Suppressor macrophage treated with lipopolysaccharide for 4 hours (primary cell): ENCODE results near the gene VSIG1.

Experiments used
- DNase-seq: peaks from one replicate; pipeline ENCODE4 v3.0.0-alpha.2; 2020

Gene VSIG1

DNA sequence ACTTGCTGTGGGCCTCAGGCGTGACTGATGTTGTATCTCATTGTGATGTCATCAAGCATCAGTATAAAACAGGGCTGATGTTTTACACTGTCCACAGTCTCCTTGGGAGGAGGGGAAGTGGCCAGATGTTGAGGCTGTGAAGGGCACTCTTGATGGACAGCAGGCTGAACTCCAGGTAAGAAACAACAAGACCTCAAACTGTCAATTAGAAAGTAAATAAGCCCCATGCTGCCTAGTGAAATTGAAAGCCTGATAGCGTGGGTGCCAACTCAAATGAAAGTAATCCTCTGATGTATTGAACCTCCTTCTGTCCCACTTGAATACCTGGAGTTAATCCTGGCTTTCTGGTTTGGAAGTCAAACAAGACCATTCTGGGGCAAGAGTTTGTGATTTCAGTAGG lies 19.7 kb downstream of the VSIG1 start:
- DNase-seq = no peak

DNA sequence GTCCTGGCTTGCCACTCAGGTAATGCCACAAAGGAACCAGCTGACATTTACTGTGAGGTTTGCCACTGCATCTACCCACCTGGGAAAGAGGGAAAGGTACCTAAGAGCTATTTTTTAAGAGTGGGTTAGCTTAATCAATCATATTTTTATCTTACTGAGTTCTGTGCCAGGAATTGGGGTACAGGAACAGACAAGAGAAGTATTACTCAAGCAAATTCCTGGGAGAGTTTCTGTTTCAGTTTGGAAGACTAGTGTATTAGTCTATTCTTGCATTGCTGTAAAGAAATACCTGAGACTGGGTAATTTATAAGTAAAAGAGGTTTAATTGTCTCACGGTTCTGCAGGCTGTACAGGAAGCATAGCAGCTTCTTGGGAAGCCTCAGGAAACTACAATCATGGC lies 23.3 kb downstream of the VSIG1 start:
- no peak for DNase-seq

DNA sequence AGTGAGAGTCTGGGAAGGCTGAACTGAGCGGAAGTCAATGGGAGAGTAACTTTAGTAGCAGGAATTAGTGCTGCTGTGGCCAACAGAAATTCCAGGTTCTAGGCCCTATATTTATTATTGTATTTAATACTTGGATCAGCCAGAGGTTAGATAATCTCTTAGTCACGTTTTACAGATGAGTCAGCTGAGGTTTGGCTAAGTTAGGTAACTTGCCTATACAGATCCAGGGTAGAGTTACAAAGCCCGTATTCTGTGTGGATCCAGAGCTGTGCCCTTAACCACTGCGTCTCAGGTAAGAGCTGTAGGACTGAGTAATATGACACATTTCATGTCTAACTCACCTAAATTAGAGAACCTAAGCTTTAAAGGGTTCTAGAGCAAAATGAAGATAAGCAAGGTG lies 26.0 kb downstream of the VSIG1 start:
- DNase-seq = no peak

DNA sequence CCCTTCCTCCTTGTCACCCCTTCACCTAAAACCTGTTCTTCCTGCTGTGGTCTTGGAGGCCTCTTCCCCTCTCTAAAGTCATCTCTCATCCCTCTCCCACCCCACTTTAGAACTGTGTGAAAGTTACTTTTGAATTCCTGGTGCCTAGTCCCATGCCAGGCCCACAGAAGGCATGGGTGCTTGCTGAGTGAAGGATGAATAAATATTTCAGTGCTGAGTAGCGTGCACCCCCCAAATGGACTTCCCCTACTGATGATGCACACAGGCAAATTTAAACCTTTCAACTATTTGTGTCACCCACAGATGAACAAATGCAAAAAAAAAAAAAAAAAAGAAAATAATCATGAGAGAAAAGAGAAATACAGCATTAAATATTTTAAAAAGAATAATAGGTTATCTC lies 26.7 kb downstream of the VSIG1 start:
- no peak for DNase-seq

DNA sequence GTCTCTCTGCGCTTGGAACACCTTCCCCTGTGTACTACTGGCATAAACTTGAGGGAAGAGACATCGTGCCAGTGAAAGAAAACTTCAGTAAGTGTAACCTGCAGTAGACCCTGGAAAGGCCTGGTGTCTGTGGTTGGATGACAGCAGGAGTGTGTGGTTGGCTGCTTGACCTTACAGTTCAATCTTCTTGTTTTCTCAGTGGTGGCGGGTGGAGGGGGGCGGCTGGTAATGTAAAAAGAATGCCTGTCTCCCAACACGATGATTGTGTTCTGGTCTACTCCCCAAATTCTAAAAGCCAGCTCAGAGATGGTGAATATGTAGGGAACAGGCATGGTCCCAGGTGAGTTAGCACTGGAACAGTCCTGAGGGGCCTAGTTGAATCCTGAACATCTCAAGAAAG lies 27.9 kb downstream of the VSIG1 start:
- no peak for DNase-seq

DNA sequence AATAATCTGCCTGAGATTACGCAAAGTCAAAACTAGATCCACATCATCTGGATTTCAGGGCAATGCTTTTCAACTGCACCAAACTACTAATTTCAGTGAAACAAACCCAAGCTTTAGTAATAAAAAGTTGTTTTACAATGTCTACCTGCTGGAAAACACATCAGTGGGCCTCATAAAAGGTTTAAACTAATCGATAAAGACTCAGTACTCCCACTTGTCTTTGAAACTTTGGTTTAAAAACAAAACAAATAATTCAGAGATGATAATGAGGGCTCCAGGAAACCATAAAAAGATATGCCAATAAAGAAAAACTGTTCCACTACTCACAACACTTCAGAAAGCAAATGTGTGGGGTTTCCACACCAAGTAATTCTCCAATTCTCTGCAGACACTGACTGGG lies 36.2 kb downstream of the VSIG1 start:
- no peak for DNase-seq

DNA sequence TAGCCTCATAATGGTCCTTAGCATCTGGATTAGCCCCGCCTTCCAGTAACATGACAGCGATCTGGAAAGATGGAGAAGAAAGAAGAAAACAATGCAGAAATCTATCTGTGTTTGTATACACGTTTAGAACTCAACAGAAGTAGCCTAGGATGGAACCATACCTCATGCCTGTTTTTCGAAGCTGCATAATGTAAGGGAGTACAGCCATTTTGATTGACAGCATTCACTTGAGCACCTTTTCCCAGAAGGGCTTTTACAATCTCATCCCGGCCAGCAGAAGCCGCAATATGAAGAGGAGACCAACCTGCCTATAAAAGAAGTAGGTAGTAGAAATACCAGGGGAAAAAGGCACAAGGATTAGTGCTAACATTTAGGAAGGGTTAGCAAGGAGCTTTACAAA lies 42.9 kb downstream of the VSIG1 start:
- DNase-seq = no peak

DNA sequence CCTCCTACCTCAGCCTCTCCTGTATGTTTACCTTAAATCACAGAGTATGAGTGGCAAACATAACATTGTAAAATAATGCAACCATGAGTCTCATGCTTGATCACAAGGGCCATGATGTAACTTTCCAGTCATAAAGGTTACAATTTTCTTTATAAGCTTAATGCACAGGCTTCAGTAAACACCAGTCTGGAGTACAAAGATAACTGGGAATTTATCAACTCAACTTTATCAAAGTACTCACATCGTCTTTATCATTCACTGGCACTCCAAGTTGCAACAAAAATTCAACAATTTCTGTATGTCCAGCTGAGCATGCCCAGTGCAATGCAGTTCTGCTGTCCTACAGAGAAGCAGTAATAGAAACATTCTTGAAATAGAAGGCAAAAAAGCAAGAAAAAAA lies 43.6 kb downstream of the VSIG1 start:
- DNase-seq = no peak

DNA sequence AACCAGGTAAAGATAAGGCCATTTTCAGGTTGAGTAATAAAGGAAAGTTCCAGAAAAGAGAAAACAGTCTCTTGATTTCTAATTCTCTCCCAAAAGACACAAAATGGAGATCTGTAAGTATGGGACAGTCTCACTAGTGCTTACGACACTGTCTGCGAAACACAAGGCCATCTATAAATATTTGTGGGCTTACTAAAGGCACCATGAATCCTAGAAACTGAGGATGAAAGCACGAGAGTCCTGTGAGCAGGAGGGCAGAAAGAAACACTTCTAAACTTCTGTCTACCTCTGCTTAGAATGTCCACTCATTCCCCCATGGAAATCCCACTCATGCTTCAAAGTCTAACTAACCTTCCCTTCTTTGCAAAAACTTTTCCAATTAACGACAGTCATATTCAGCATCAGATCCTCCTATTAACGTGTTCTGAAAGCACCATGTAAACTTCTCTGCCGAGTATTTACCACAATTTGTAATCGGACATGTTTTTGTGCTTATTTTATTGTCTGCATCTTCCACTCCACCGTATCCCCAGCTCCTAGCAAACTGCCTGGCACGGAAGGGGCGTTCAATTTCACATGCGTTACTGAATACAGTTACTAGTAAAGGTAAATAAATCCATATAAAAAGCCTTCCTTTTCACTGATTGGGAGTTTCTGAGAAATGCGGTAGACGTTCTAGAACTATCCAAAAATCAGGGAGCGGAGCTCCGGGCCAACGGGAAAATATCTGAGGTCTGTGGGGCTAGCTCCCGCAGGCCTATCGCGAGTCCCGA lies 45.8 kb downstream of the VSIG1 start:
- peak; percentile 4 for DNase-seq

DNA sequence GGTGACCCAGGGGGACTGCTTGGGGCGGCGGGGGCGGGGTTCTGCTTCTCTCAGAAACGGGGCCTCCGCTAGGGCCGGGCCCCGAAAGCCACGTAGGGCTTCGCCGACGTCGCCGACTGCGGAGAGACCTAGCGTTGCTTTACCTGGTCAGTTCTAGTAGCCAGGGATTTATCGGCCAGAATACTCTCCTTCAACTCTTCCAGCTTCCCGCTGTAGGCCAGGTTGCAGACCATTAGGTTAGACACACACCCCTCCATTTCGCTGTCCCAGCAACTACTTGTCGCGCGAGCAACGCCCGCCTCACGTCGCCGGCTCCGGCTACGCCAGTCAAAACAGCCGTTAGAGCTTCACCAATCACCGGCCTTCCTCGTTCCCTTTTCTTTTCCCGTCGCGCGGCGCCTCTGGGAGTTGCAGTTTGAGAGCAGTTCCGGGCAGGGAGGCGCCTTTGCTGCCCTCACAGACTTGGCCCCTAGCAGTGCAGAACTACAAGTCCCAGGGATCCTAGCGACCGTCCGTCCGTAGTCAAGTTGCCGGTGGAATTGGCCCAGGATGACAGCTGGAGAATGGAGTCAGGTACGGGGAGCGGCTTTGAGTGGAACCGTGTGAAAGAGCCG lies 46.5 kb downstream of the VSIG1 start, which contains the start of the genes ATG4A and PSMD10:
ATG4A (plus strand) TSS at position 515 of the 614 bp plus-strand sequence; CDS start at position 564, 49 bp downstream.
PSMD10 (minus strand) TSS at position 279 of the 614 bp plus-strand sequence; CDS start at position 257, 22 bp downstream.
- DNase-seq = peak; percentile 93

DNA sequence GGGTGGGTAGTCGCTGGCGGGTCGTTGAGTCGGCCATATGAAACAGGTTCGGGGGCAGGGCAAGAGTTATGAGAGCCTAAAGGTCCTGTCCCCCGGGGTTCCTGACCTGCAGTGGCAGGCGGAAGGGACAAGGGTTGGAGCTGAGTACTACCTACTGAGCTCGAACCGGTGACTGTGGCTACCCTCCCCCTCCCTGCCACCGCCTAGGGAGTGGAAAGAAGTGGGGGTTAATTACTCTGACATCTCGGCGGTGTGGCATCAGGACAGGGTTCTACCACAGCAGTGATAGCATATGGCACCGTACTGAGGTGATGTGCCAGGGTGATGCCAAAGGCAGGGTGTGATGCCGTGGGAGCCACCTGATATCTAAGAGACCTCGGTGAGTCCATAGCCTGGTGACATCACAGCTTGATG lies 47.0 kb downstream of the VSIG1 start:
- no peak for DNase-seq

DNA sequence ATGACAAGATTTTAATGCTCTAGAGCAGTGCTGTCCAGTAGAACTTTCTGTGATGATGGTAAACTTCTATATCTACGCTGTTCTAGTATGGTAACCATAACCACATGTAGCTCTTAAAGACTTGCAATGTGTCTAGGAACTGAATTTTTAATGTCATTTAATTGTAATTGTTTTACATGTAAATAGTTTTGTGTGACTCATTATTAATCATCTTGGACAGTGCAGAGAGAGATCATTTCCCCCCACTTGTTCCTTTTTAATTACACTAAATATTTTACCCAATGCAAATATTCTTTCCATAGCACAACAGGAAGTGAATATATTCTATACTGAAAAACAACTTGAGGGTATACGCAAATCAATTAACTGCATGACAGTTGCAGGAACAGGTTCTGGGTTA lies 52.5 kb downstream of the VSIG1 start:
- DNase-seq = no peak

DNA sequence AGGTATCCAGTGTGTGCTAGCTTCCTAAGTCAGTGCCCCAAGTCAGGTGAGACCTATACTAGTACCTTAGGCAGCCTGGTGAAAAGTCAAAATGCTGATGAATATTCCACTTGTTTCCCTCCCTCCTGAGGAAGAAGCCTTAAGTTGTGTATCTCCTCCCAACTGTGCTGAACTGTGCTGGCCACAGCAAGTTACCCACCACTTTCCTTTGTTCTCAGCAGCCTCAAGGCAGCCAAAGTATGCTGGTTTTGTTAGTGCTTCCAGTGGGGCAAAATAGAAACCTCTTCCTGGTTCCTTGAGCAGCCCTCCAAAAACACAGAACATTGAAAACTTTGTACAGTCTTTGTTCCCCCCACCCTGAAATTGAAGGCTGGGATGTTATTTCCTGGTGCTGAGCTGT lies 60.6 kb downstream of the VSIG1 start:
- DNase-seq = no peak

DNA sequence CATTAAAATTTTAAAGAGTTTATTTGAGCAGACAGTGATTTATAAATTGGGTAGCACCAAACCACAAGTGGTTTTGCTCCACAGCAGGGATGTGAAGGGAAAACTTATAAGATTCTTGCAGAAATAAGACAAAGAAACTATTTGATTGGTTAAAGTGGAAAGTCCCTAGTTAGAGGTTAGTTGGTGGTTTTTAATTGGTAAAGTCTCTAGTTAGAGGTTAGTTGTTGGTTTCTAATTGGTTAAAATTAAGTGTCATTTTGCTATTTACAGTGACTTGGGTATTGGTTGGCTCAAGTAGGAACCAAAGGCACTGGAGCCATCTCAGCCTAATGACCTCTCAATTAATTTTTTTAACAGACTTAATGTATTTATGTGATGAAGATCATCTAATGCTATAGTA lies 69.7 kb downstream of the VSIG1 start:
- DNase-seq = no peak

DNA sequence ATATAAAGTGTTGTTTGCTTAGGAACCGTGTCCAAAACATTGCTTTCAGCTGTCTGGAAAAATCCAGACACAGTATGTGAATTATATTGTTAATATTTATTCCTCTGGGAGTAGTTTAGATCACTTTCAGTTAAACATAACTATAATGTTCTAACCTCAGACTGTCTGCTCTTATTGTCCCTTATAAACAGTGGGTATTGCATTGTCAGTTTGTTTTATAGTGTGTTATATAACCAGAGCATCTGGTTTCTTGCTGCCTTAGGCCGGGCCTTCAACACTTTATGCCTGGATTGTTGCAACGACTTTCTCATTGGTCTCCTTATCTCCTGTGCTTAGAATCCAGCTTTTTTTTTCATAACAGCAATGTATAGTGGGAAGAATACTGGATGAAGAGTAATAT lies 73.1 kb downstream of the VSIG1 start:
- DNase-seq = no peak

DNA sequence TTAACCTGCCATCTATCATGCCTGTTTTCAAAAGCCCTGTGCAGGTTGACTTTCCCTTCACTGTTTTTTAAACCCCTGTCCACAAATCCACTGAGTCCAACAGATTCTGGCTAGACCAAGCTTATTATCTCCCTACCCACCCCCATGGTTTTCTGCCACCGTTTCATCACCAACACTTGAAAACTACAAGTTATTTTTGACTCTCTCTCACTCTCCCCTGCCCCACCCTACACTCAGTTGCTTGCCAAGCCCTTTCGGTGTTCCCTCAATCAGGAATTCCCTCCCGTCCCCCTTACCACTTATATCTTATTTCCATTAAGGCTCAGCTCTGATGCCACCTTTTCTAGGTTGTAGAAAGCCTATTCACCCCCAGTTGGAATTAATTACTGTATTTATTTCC lies 76.4 kb downstream of the VSIG1 start:
- no peak for DNase-seq

DNA sequence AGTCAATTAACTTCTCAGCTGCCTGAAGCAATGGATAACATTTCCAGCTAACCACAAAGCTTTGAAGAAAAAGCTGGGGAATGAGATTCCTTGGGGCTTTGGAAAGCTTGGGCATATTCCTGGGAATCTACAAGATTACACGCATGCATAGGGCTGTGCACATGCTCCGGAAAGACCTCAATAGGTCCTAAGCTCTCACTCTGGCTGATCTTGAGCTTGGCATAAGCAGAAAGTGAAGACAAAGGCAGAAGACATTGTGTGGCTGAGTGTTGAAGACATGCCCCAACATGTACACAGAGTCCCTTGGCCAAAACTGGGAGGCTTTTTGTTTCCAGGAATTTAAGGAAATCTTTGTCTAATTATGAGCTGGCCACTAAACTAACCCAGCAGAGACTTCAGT lies 77.9 kb downstream of the VSIG1 start:
- no peak for DNase-seq

DNA sequence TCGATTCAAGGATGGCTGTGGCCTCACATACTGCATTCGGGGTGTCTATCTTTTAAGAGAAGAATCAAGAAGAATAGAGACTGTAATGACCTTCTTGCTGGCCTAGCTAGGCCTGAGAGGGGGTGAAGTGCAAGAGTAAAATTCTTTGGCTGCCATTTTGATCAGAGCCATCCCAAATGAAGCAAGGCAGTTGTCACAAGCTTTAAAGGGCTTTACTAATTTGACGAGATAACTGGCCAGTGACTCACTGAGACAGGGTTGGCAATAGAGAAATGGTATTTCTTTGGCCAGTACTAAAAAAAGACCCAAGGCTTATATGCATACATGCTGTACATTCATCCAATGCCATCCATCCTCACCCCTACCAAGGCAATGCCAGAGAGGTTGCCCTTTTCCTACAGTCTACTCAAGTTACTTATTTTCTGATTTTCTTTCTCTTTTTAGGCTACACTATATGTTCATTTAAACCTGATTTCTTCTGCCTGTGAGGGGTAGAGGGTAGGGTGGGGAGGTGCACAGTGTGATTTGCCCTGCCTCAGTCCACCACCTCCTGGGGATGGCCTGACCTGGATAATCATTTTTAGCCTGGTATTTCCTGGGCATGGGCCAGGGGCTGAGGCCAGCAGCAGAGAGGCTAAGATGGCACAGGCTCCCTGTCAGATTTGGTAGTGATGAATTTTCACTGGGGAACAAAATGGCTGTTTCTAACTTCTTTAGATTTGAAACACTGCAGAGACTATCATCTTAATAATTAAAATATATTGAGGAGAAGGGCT lies 78.9 kb downstream of the VSIG1 start:
- no peak for DNase-seq

DNA sequence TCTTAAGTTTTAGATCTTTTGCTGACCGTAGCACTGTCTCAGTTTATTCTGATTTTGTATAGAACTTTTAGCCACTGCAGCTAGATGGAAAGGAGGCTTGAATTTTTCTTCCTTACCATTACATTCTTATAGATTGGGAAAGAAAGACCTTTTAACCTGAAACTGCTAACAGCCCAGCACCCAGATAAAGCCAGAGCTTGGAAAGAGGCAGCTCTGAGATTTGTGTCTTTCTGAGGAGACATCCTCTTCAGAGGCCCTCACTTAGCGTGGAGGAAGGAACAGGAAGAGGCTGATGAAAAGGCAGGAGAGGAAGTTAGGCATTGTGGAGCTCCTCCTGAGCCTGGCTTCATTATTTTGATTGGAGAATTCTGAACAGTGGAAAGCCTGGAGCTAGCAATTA lies 81.8 kb downstream of the VSIG1 start:
- DNase-seq = no peak

DNA sequence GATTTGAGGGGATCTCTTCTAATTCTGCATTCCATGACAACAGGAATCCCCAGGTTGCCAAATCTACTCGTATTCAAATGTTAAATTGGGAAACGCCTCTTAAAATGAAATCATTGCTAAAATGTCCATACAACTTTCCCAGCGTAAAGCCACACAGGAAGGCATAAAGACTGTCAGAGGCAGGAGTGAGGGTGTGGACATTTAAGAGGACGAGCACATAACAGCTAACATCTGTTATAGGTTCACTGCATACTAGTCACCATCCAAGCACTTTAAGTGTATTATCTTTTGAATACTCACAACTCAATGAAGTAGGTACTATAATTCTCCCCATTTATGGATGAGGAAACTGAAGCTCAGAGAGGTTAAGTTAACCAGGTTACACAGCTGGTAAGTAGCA lies 82.3 kb downstream of the VSIG1 start:
- no peak for DNase-seq
